ENCODE data around the gene SPARC. TPM values are rescaled to one million over a fixed set of nuclear protein-coding genes. Genes with fewer than 3 reads are reported as not detected.

The SPARC gene
- total and polyA plus RNA-seq, 8 donors = 1,647 to 5,045 (median 2,169) TPM

DNA sequence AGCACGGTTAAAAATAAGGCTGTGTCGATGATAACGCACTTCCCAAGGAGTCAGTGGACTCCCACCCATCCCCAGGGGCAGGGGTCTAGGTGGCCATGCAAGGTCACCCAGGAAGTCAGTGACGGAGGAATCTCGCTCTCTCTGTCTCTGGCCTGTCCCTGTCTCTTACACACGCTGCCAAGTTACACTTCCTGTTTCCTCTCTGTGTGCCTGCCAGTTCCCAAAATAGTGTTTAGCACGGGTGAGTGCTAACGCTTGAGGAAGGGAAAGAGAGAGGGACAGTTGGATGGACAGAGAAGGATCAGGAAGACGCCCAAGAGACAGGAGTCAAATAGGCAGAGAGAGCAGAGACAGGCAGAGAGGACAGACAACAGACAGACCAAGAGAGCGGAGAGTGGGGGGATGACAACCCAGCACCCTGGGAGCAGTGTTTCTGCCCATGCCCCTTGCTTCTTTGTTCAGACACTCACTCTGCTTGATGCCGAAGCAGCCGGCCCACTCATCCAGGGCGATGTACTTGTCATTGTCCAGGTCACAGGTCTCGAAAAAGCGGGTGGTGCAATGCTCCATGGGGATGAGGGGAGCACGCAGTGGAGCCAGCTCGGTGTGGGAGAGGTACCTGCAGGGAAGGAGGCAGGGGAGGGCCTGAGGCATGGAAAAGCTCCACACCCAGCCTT, 23.0 kb downstream of the SPARC start:
- peak; percentile 35 for ATAC-seq

DNA sequence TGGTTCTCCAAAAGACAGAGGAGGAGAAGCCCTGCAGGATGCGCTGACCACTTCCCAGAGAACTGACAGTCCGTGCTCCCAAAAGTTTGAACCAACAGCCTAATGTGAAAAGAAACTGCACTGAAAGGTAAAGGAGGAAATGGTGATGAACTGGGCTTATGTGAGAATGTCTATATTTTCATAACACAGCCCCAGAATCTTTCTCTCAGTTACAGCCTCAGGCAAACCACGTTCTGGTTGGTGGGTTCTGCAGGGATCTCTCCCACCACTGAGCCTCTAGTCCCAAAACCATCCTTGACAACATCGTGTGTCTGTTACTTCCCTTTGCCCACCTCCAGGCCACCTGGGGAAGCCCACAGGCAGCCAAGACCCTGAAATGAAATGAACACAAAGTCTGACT, 23.9 kb downstream of the SPARC start:
- ATAC-seq (no peak), DNase-seq (no peak)
- H3K27ac ChIP-seq = peak overlapping the region; percentile 66 to 78
- no peak overlapping the region for H3K4me3 ChIP-seq
- no peaks in the 10 kb centered on the region for H3K9me3 ChIP-seq
- peaks cover 0 to 31% of the 10 kb centered on the region in 2 donors for H3K36me3 ChIP-seq
- H3K4me1 ChIP-seq = peaks cover 16 to 50% of the 10 kb centered on the region in 2 donors
- TF ChIP-seq, protein P1, sequence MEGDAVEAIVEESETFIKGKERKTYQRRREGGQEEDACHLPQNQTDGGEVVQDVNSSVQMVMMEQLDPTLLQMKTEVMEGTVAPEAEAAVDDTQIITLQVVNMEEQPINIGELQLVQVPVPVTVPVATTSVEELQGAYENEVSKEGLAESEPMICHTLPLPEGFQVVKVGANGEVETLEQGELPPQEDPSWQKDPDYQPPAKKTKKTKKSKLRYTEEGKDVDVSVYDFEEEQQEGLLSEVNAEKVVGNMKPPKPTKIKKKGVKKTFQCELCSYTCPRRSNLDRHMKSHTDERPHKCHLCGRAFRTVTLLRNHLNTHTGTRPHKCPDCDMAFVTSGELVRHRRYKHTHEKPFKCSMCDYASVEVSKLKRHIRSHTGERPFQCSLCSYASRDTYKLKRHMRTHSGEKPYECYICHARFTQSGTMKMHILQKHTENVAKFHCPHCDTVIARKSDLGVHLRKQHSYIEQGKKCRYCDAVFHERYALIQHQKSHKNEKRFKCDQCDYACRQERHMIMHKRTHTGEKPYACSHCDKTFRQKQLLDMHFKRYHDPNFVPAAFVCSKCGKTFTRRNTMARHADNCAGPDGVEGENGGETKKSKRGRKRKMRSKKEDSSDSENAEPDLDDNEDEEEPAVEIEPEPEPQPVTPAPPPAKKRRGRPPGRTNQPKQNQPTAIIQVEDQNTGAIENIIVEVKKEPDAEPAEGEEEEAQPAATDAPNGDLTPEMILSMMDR (IDR thresholded peaks at IDR 0.05) = no peak
- intact Hi-C loops (cut with DNase I) = loop anchor here in 1 of 2 donors (5.0 kb wide), 1 partner anchor 59 kb away; no protein-coding TSS in a partner anchor
- no peaks in the 10 kb centered on the region for H3K27me3 ChIP-seq

More for the DNA sequence above, 23.0 kb downstream of the SPARC start:
- Histone ChIP-seq H3K4me1 (peaks cover 16 to 52% of the 10 kb centered on the region in 2 donors), H3K9me3 (no peaks in the 10 kb centered on the region), H3K36me3 (peaks cover 0 to 40% of the 10 kb centered on the region in 2 donors), H3K27me3 (no peaks in the 10 kb centered on the region), H3K27ac (peak overlapping the region; percentile 66 to 78), H3K4me3 (no peak overlapping the region)
- TF ChIP-seq, protein P1 (IDR thresholded peaks at IDR 0.05) = no peak
- intact Hi-C loops (cut with DNase I) = loop anchor here in 1 of 2 donors (5.0 kb wide), 1 partner anchor 59 kb away; no protein-coding TSS in a partner anchor
- DNase-seq = peak in 1 of 4 donors; percentile 57

DNA sequence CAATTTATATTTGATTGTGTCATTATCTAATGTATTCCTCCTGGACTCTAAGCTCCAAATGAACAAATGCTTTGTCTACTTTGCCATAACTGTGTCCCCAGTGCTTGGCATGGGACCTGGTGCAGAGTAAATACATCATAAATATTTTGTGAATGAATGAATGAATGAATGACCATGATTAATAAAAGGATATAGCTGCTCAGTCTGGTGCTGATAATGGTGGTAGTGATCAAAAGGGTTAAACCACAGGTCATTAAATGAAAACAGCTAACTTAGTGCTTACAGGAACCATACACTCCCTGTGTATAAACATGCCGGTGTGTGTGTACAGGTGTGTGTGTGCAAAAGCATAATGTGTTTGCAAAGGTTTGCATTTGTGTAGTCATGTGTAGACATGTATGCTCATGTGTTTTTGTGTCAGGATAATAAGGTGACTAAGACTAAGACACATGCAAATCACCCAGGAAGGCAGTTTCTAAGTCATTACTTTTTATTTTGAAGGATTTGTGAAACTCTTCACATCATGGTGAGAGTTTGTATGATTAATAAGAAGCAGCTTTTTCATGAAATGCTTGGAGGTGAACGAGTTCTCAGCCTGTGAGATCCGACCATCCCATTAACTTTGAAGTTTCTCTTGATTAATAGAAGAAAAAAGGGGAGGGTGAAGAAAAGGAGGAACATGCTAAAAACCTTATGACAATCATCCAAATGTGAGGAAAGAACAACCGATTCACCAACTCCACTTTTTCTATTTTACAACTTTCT, 24.6 kb downstream of the SPARC start:
- no peak for DNase-seq
- H3K9me3 ChIP-seq = no peaks in the 10 kb centered on the region
- H3K36me3 ChIP-seq = peaks cover 0 to 24% of the 10 kb centered on the region in 2 donors
- intact Hi-C loops (cut with DNase I) = loop anchor here in 1 of 2 donors (5.0 kb wide), 1 partner anchor 60 kb away; no protein-coding TSS in a partner anchor
- H3K4me3 ChIP-seq = no peak overlapping the region
- no peaks in the 10 kb centered on the region for H3K27me3 ChIP-seq
- peaks cover 16 to 50% of the 10 kb centered on the region in 2 donors for H3K4me1 ChIP-seq
- H3K27ac ChIP-seq = no peak overlapping the region
- no peak for ATAC-seq
- TF ChIP-seq, protein P1 (IDR thresholded peaks at IDR 0.05) = no peak

DNA sequence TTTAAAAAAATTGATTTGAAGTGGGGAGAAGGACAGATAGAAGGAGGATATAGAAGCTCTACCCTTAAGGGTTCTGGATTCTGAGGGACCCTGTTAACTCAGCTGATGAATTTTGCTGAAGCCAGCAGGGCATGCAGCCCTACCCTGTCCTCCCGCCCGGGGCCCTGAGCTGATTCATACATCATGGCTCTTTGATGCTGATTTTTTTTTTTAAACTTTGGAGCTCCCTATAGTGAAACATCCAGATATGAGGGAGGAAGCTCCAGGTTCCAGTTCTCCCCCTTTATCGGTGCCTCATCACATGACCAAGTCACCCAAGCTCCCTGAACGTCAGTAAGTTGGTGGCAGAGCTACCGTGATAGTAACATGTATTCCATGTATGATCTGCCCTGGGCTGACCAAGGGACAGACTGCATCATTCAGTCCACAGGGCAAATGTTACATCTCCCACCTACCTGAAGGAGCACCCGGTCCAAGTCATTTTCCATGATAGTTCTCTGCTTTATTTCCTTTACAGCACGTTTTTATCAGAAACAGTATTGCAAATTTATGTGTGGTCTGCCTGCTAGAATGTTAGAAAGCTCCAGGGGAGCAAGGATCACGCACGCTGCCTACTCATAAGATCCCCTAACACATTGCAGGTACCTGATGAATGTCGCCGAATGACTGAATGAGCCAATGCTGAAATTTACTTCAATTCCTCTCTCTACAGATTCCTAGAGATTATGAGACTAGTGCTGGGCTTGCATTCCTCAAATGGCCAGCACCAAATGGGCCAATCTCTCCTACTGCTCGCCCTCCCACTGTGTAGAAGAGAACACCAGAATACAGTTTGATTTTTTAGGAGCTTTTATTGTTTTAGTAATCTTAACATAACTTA, 25.9 kb downstream of the SPARC start:
- DNase-seq = no peak
- Histone ChIP-seq H3K27ac (peak overlapping the region in 1 of 2 donors; percentile 61), H3K36me3 (peaks cover 0 to 13% of the 10 kb centered on the region in 2 donors), H3K27me3 (no peaks in the 10 kb centered on the region), H3K9me3 (no peaks in the 10 kb centered on the region), H3K4me1 (peaks cover 15 to 42% of the 10 kb centered on the region in 2 donors), H3K4me3 (no peak overlapping the region)
- intact Hi-C loops (cut with DNase I) = loop anchor here in 1 of 2 donors (5.0 kb wide), 1 partner anchor 61 kb away; no protein-coding TSS in a partner anchor
- TF ChIP-seq, protein P1 (IDR thresholded peaks at IDR 0.05) = no peak
- ATAC-seq = peak; percentile 6

Measured in left lung (tissue), 10 donors.